WTC11 (cell line): ENCODE data around the gene IL20RB. TPM values are rescaled to one million over a fixed set of nuclear protein-coding genes. Genes with fewer than 3 reads are reported as not detected.
A peak's percentile ranks its signal among the peaks of the same experiment; 100 is the strongest.

ENCODE experiments used
- ATAC-seq: fragments of 200-7000 bp; cut with Tn5 transposase; 2 replicates; pipeline ENCODE4 v1.10.0; 2021; ENCODE audit warnings: mild to moderate bottlenecking, moderate library complexity
- CTCF ChIA-PET: fragments of 300-600 bp; sonication (Branson Sonifier 250); formaldehyde crosslinking; loops from one replicate; lab custom pipeline; 2021; ENCODE audit warnings: antibody characterized with exemption; lab: Charles Lee
- POLR2A ChIA-PET: fragments of 350-600 bp; sonication (Branson Sonifier 250); formaldehyde crosslinking; loops from one replicate; lab custom pipeline; 2021; ENCODE audit warnings: antibody characterized with exemption; lab: Charles Lee
- DNase-seq: peaks from one replicate; pipeline ENCODE4 v3.0.0; 2021; ENCODE audit warnings: low spot score
- H3K27ac Mint-ChIP-seq: 2 replicates; pipeline ENCODE4 v1.8.0; 2021; ENCODE audit warnings: mixed read lengths
- H3K27me3 Mint-ChIP-seq: 2 replicates; pipeline ENCODE4 v1.8.0; 2021; ENCODE audit warnings: low read depth, mild to moderate bottlenecking, moderate library complexity, mixed read lengths
- H3K36me3 Mint-ChIP-seq: 2 replicates; pipeline ENCODE4 v1.8.0; 2021; ENCODE audit warnings: mixed read lengths
- H3K4me1 Mint-ChIP-seq: 2 replicates; pipeline ENCODE4 v1.8.0; 2022; ENCODE audit warnings: mixed read lengths
- H3K4me3 Mint-ChIP-seq: 2 replicates; pipeline ENCODE4 v1.8.0; 2021; ENCODE audit warnings: mild to moderate bottlenecking, moderate library complexity, mixed read lengths
- H3K9me3 Mint-ChIP-seq: 2 replicates; pipeline ENCODE4 v1.8.0; 2021; ENCODE audit warnings: mixed read lengths
- AR ChIP-seq: fragments of 250-450 bp; sonication (Bioruptor Pico); IDR thresholded peaks from 2 replicates; pipeline ENCODE4 v1.9.0; 2021; ENCODE audit warnings: mild to moderate bottlenecking
- ATF2 ChIP-seq: sonication (generic); formaldehyde crosslinking; IDR thresholded peaks from 2 replicates; pipeline ENCODE4 v1.8.1; 2022; ENCODE audit warnings: low read depth, missing genetic modification reagents, borderline replicate concordance
- CREB1 ChIP-seq: sonication (generic); formaldehyde crosslinking; IDR thresholded peaks from 2 replicates; pipeline ENCODE4 v1.8.0; 2023; ENCODE audit warnings: mild to moderate bottlenecking, missing genetic modification reagents
- CREM ChIP-seq: sonication (generic); formaldehyde crosslinking; IDR thresholded peaks from 2 replicates; pipeline ENCODE4 v1.8.1; 2022; ENCODE audit warnings: mild to moderate bottlenecking, missing genetic modification reagents, moderate library complexity
- E2F4 ChIP-seq: sonication (generic); formaldehyde crosslinking; IDR thresholded peaks from 2 replicates; pipeline ENCODE4 v1.8.1; 2022; ENCODE audit warnings: low read depth, mild to moderate bottlenecking, moderate library complexity, missing genetic modification reagents, borderline replicate concordance
- ERG ChIP-seq: fragments of 250-450 bp; sonication (Bioruptor Pico); IDR thresholded peaks from 2 replicates; pipeline ENCODE4 v1.8.0; 2021; ENCODE audit warnings: mild to moderate bottlenecking
- IRF2 ChIP-seq: sonication (generic); formaldehyde crosslinking; IDR thresholded peaks from 2 replicates; pipeline ENCODE4 v1.8.0; 2022; ENCODE audit warnings: low read depth, missing genetic modification reagents, borderline replicate concordance
- JAZF1 ChIP-seq: fragments of 250-450 bp; sonication (Bioruptor Pico); IDR thresholded peaks from 2 replicates; pipeline ENCODE4 v1.9.0; 2021; ENCODE audit warnings: moderate library complexity, mild to moderate bottlenecking, inconsistent platforms
- KAT7 ChIP-seq: sonication (generic); formaldehyde crosslinking; IDR thresholded peaks from 2 replicates; pipeline ENCODE4 v1.8.1; 2023; ENCODE audit warnings: missing genetic modification reagents, mild to moderate bottlenecking, borderline replicate concordance
- OVOL2 ChIP-seq: fragments of 250-450 bp; sonication (Bioruptor Pico); IDR thresholded peaks from 2 replicates; pipeline ENCODE4 v1.9.0; 2021; ENCODE audit warnings: mild to moderate bottlenecking, borderline replicate concordance
- SMAD3 ChIP-seq: sonication (generic); formaldehyde crosslinking; IDR thresholded peaks from 2 replicates; pipeline ENCODE4 v1.8.0; 2022; ENCODE audit warnings: missing genetic modification reagents, mild to moderate bottlenecking, borderline replicate concordance
- SMAD4 ChIP-seq: sonication (generic); formaldehyde crosslinking; IDR thresholded peaks from 2 replicates; pipeline ENCODE4 v1.8.0; 2022; ENCODE audit warnings: mild to moderate bottlenecking, missing genetic modification reagents
- STAT6 ChIP-seq: sonication (generic); formaldehyde crosslinking; conservative IDR thresholded peaks from 2 replicates; pipeline ENCODE4 v1.8.1; 2023; ENCODE audit warnings: mild to moderate bottlenecking, low read depth, missing genetic modification reagents, moderate library complexity
- TEAD4 ChIP-seq: sonication (generic); formaldehyde crosslinking; IDR thresholded peaks from 2 replicates; pipeline ENCODE4 v1.8.0; 2022; ENCODE audit warnings: mild to moderate bottlenecking, missing genetic modification reagents
- ZBTB21 ChIP-seq: sonication (generic); formaldehyde crosslinking; IDR thresholded peaks from 2 replicates; pipeline ENCODE4 v1.8.1; 2023; ENCODE audit warnings: mild to moderate bottlenecking, missing genetic modification reagents, borderline replicate concordance
- ZNF219 ChIP-seq: sonication (generic); formaldehyde crosslinking; IDR thresholded peaks from 2 replicates; pipeline ENCODE4 v1.8.0; 2023; ENCODE audit warnings: missing genetic modification reagents, mild to moderate bottlenecking, borderline replicate concordance
- ZNF416 ChIP-seq: fragments of 250-450 bp; sonication (Bioruptor Pico); IDR thresholded peaks from 2 replicates; pipeline ENCODE4 v1.9.0; 2021; ENCODE audit warnings: mild to moderate bottlenecking, inconsistent platforms
- total RNA-seq: library from RNA; stranded (reverse); gene quantifications from 3 replicates; pipeline ENCODE4 v1.2.3, GENCODE V29; 2021

The IL20RB gene
- total RNA-seq, 1 experiment from 2014 or later = 2.3 TPM

- ChIA-PET CTCF (interaction anchor here (1.3 to 2.1 kb wide), 2 partner anchors 58 to 204 kb away, joined by 3 to 6 read pairs; partner anchors contain the start of gene STAG1), POLR2A (no interaction called here)
- no peaks in the 10 kb centered on the region for H3K36me3 Mint-ChIP-seq
- DNase-seq (no peak), ATAC-seq (no peak)
- no peaks in the 10 kb centered on the region for H3K27me3 Mint-ChIP-seq
- H3K4me3 Mint-ChIP-seq = no peak overlapping the region
- H3K4me1 Mint-ChIP-seq = peaks cover 26% of the 10 kb centered on the region
- no peaks in the 10 kb centered on the region for H3K9me3 Mint-ChIP-seq
- peak overlapping the region; percentile 4; the same call in 1 of the 2 replicates for H3K27ac Mint-ChIP-seq
- no peak for TF ChIP-seq SMAD3 (CRISPR knock-in tag)
- no peak for TF ChIP-seq STAT6 (CRISPR knock-in tag)
- TF ChIP-seq TEAD4 (CRISPR knock-in tag) = no peak
- no peak for TF ChIP-seq ZBTB21 (CRISPR knock-in tag)
- TF ChIP-seq ZNF219 (CRISPR knock-in tag) = no peak
- no peak for TF ChIP-seq JAZF1
- TF ChIP-seq KAT7 (CRISPR knock-in tag) = no peak
- no peak for TF ChIP-seq ERG (CRISPR knock-in tag)
- no peak for TF ChIP-seq AR (CRISPR knock-in tag)
- no peak for TF ChIP-seq SMAD4 (CRISPR knock-in tag)
- no peak for TF ChIP-seq E2F4
- TF ChIP-seq CREM (CRISPR knock-in tag) = no peak
- TF ChIP-seq ZNF416 = no peak
- no peak for TF ChIP-seq IRF2 (CRISPR knock-in tag)
- no peak for TF ChIP-seq CREB1 (CRISPR knock-in tag)
- no peak for TF ChIP-seq ATF2 (CRISPR knock-in tag)
- no peak for TF ChIP-seq OVOL2 (CRISPR knock-in tag)
These were observed 2.0 kb upstream of the IL20RB start for GRCh38 chr3:136955813-136956212.
